Neural progenitor cell (in vitro differentiated cells): ENCODE data around the gene OR2A1.
"Not testable (repeated sequence)": the region's sequence is repeated elsewhere in the genome, so short reads cannot be mapped to it uniquely, and the experiment has no call there.

Experiments
- EZH2 ChIP-seq: fragments of 200-600 bp; sonication (generic); IDR thresholded peaks from 2 replicates; pipeline ENCODE4 v1.6.1; 2017; ENCODE audit warnings: antibody characterized with exemption, mild to moderate bottlenecking, moderate library complexity
- TF ChIP-seq, protein P1 (sequence below): fragments of 200-600 bp; sonication (generic); IDR thresholded peaks from 2 replicates; pipeline ENCODE4 v1.5.1; 2017; ENCODE audit warnings: antibody characterized with exemption, mild to moderate bottlenecking

GRCh38 chr7:144331996-144332288, 19.7 kb downstream of the OR2A1 start:
- TF ChIP-seq, protein P1, sequence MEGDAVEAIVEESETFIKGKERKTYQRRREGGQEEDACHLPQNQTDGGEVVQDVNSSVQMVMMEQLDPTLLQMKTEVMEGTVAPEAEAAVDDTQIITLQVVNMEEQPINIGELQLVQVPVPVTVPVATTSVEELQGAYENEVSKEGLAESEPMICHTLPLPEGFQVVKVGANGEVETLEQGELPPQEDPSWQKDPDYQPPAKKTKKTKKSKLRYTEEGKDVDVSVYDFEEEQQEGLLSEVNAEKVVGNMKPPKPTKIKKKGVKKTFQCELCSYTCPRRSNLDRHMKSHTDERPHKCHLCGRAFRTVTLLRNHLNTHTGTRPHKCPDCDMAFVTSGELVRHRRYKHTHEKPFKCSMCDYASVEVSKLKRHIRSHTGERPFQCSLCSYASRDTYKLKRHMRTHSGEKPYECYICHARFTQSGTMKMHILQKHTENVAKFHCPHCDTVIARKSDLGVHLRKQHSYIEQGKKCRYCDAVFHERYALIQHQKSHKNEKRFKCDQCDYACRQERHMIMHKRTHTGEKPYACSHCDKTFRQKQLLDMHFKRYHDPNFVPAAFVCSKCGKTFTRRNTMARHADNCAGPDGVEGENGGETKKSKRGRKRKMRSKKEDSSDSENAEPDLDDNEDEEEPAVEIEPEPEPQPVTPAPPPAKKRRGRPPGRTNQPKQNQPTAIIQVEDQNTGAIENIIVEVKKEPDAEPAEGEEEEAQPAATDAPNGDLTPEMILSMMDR, result not testable (repeated sequence)
- TF ChIP-seq EZH2, result not testable (repeated sequence)
